Colonic mucosa (tissue), 4 donors: Measurements from ENCODE around the gene SLC35D2. TPM values are rescaled to one million over a fixed set of nuclear protein-coding genes. Genes with fewer than 3 reads are reported as not detected.

ENCODE experiments used
- DNase-seq: peaks from one replicate; pipeline ENCODE4 v3.0.0-alpha.2; 2020
- H3K27ac ChIP-seq: fragments of 200-600 bp; one replicate; pipeline ENCODE4 v1.8.0; 2021
- H3K27me3 ChIP-seq: fragments of 200-600 bp; one replicate; pipeline ENCODE4 v1.8.0; 2021
- H3K36me3 ChIP-seq: fragments of 200-600 bp; one replicate; pipeline ENCODE4 v1.8.0; 2021
- H3K4me1 ChIP-seq: fragments of 200-600 bp; one replicate; pipeline ENCODE4 v1.8.0; 2021; ENCODE audit warnings: mild to moderate bottlenecking
- H3K4me3 ChIP-seq: fragments of 200-600 bp; one replicate; pipeline ENCODE4 v1.8.0; 2021
- H3K9ac ChIP-seq, 2 donors: one replicate each; pipeline ENCODE4 v1.7.0; 2013; ENCODE audit warnings: control low read depth in 2 of 2, low read depth in 2 of 2, low read length in 2 of 2
- H3K9me3 ChIP-seq: fragments of 200-600 bp; one replicate; pipeline ENCODE4 v1.8.0; 2021
- CTCF ChIP-seq: fragments of 200-600 bp; IDR thresholded peaks from one replicate; pipeline ENCODE4 v1.8.0; 2022; ENCODE audit warnings: antibody characterized with exemption, mild to moderate bottlenecking
- intact Hi-C: fragments of 100-400 bp; cut with DNase I; formaldehyde crosslinking; loops from one replicate; pipeline ENCODE4 v1.14.1; 2022
- total RNA-seq, 2 donors: library from RNA; stranded (reverse); fragmentation: NEBNext Ultra II Directional in 1 of 2; extraction: Animal tissue kit (Norgen Biotek cat#: 25700) in 1 of 2; gene quantifications; one replicate each; pipeline ENCODE4 v1.2.1, GENCODE V29; 2021
- donor health status: healthy.
- donor health status: DM: no; HTN: no; CAD: no.
- donor health status: DM: no; HTN: no; CAD: no.

Gene SLC35D2
- total RNA-seq, 2 donors from 2014 or later, result 57.8 to 95.0 TPM

GRCh38 chr9:96293498-96294158 is 89.9 kb downstream of the SLC35D2 start:
- H3K9ac ChIP-seq, result no peak overlapping the region
- intact Hi-C loops, result no loop called here
- TF ChIP-seq CTCF, result no peak
- H3K4me1 ChIP-seq, result no peaks in the 10 kb centered on the region
- no peaks in the 10 kb centered on the region for H3K9me3 ChIP-seq
- no peak overlapping the region for H3K4me3 ChIP-seq
- no peak for DNase-seq
- no peaks in the 10 kb centered on the region for H3K36me3 ChIP-seq
- H3K27ac ChIP-seq, result no peak overlapping the region
- H3K27me3 ChIP-seq, result no peaks in the 10 kb centered on the region

- H3K9ac ChIP-seq, result no peak overlapping the region
- no peaks in the 10 kb centered on the region for H3K4me1 ChIP-seq
- no peaks in the 10 kb centered on the region for H3K36me3 ChIP-seq
- H3K27me3 ChIP-seq, result no peaks in the 10 kb centered on the region
- no peak overlapping the region for H3K4me3 ChIP-seq
- no peak overlapping the region for H3K27ac ChIP-seq
- H3K9me3 ChIP-seq, result no peaks in the 10 kb centered on the region
- no peak for TF ChIP-seq CTCF
- intact Hi-C loops, result no loop called here
- DNase-seq, result no peak
These were observed 94.1 kb downstream of the SLC35D2 start for GRCh38 chr9:96289392-96289791.

- H3K27me3 ChIP-seq, result no peaks in the 10 kb centered on the region
- no peaks in the 10 kb centered on the region for H3K36me3 ChIP-seq
- H3K4me1 ChIP-seq, result no peaks in the 10 kb centered on the region
- no peak for DNase-seq
- H3K4me3 ChIP-seq, result no peak overlapping the region
- no peaks in the 10 kb centered on the region for H3K9me3 ChIP-seq
- no peak overlapping the region for H3K27ac ChIP-seq
- intact Hi-C loops, result no loop called here
- H3K9ac ChIP-seq, result no peak overlapping the region
- TF ChIP-seq CTCF, result no peak
These were observed 101.9 kb downstream of the SLC35D2 start for GRCh38 chr9:96281641-96282040.

- Histone ChIP-seq H3K27ac (no peak overlapping the region), H3K4me1 (no peaks in the 10 kb centered on the region), H3K36me3 (no peaks in the 10 kb centered on the region), H3K9me3 (no peaks in the 10 kb centered on the region), H3K9ac (no peak overlapping the region), H3K4me3 (no peak overlapping the region), H3K27me3 (no peaks in the 10 kb centered on the region)
- intact Hi-C loops, result no loop called here
- DNase-seq, result no peak
- TF ChIP-seq CTCF, result no peak
These were observed 103.6 kb downstream of the SLC35D2 start for GRCh38 chr9:96279932-96280331.

GRCh38 chr9:96274939-96275338 is 108.6 kb downstream of the SLC35D2 start:
- no peaks in the 10 kb centered on the region for H3K27me3 ChIP-seq
- no peak overlapping the region for H3K9ac ChIP-seq
- intact Hi-C loops, result no loop called here
- no peaks in the 10 kb centered on the region for H3K4me1 ChIP-seq
- no peak for DNase-seq
- H3K4me3 ChIP-seq, result no peak overlapping the region
- H3K9me3 ChIP-seq, result no peaks in the 10 kb centered on the region
- no peaks in the 10 kb centered on the region for H3K36me3 ChIP-seq
- no peak for TF ChIP-seq CTCF
- no peak overlapping the region for H3K27ac ChIP-seq

Other genes with a start within 250 kb of the SLC35D2 start
- not detected for gene HSD17B3, start 81.5 kb downstream of the SLC35D2 start, total RNA-seq
- gene ZNF367, start 34.7 kb upstream of the SLC35D2 start, total RNA-seq, result 10 to 100 TPM in 1 of 2 donors, 1 to 10 TPM in 1; 3.6 to 18.9 TPM
- 1 to 10 TPM; 2.8 to 4.4 TPM for gene HABP4, start 66.5 kb upstream of the SLC35D2 start, total RNA-seq
- gene CDC14B, start 236.1 kb upstream of the SLC35D2 start, total RNA-seq, result 10 to 100 TPM; 12.7 to 17.3 TPM